Suprapubic skin (tissue), 4 donors: Measurements from ENCODE around the gene PNPLA3.

Experiments used
- CTCF ChIP-seq, 2 donors: fragments of 200-600 bp in 1 of 2; fragments of 450-650 bp in 1 of 2; sonication (generic) in 1 of 2; IDR thresholded peaks; one replicate each; pipeline ENCODE4 v1.5.1; 2016 to 2019; ENCODE audit warnings: antibody characterized with exemption in 2 of 2, mild to moderate bottlenecking in 1 of 2, moderate library complexity in 1 of 2
- POLR2A ChIP-seq, 2 donors: fragments of 450-650 bp; IDR thresholded peaks; one replicate each; pipeline ENCODE4 v1.6.1; 2017; ENCODE audit warnings: antibody characterized with exemption in 2 of 2, mild to moderate bottlenecking in 2 of 2, moderate library complexity in 2 of 2
- POLR2AphosphoS5 ChIP-seq, 3 donors: sonication (generic); formaldehyde crosslinking; IDR thresholded peaks; one replicate each; pipeline ENCODE4 v1.6.1; 2017; ENCODE audit warnings: antibody characterized with exemption in 3 of 3

GRCh38 chr22:43878079-43878795 is 45.4 kb upstream of the PNPLA3 start:
- no peak for TF ChIP-seq POLR2A (IDR thresholded peaks at IDR 0.05)
- no peak for TF ChIP-seq CTCF (IDR thresholded peaks at IDR 0.05)
- no peak for TF ChIP-seq POLR2AphosphoS5 (IDR thresholded peaks at IDR 0.05)
